HG02852 (cell line): Measurements from ENCODE around the gene NUCB1.
A peak's percentile ranks its signal among the peaks of the same experiment; 100 is the strongest.

ENCODE experiments used
- ATAC-seq: cut with Tn5 transposase; IDR thresholded peaks from one replicate; pipeline ENCODE4 v1.9.1; 2021; ENCODE audit warnings: mild to moderate bottlenecking, moderate library complexity; ENCODE audit not compliant: unreplicated experiment

The NUCB1 gene

GRCh38 chr19:48961673-48962028 lies 61.5 kb downstream of the NUCB1 start:
- ATAC-seq, result no peak

- peak; percentile 35 for ATAC-seq
Measured at GRCh38 chr19:48962029-48962848, 62.1 kb downstream of the NUCB1 start.

DNA sequence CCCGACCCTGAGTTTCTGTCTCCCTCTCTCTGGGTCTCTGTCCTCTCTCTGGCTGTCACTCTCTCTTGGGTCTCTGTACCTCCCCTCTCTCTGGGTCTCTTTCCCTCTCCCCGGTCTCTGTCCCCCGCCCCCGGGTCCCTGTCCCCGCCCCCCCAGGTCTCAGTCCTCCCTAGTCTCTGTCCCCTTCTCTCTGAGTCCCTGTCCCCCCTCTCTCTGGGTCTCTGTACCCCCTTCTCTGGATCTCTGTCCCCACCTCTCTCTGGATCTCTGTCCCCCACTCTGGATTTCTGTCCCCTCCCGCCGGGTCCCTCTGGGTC lies 62.7 kb downstream of the NUCB1 start:
- ATAC-seq, result no peak

DNA sequence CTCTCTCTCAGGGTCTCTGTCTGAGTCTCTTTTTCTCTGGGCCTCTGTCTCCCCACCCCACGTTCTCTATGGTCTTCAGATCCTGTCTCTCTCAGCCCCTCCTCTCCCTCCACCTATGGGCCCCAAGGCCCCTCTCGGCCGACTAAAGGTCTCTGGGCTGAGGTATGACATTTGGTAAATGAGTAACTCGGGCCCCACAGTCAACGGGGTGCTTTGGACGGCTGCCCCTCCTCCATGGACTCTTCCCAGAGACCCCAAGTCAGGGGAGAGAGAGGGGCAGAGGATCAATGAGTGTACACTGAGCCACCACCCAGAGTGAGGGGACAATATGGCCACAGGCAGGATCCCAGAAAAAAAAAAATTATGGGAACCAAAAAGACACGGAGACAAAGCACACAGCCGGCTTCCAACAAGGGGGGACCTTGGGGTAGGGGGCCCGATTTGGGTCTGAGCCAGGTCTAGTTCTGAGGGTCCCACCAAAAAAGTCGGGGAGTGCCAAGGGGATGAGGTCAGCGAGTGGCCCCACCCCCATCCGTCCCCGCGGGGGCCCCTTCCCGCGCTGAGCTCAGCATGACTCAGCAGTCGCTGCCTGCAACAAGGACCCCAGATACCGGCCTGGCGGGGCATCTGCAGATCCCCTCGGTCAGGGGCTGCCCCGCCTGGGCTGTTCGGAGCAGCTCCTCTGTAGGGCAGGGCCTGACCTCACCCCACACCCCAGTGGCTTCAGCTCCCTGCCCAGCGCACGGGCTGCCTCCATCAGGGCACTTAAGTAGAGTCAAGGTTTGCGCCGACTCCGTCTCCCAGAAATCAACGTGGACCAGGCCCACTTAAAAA lies 63.5 kb downstream of the NUCB1 start:
- ATAC-seq, result no peak

DNA sequence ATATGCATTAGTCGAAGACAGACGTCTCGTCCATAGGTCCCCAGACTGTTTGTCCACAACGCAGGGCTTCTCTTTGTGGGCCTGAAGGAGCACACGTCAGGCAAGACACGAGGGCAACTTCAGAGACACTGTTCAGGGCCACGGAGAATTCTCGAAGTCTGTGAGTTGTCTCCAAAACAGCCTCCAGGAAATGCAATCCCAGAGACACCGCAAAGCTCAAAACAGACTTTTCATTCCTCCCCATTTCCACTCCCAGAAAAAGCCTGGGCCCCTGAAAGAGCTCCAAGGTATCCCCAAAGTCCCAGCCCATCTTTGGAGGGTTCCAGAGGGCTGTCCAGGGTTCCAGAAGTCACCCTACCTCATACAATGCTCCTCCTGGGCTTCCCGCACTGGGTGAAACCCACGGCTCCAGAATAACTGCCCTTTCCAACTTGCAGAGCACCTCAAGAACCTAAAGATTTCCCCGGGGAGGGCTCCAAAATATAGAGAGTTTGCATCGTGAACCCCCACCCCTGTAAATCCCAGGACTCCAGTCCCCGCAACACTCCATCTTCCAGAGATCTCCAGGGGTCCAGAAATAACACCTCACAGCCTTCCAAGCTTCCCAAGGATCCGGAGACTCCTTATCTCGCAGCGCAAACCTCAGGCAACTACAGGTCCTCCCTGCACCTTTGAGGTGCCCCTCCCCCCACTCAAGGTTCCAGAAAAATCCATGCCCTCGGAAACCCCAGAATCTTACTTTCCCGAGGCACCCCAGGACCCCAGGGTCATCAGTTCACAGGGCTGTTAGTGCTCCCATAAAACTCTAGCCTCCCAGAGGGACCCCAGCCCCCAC lies 64.3 kb downstream of the NUCB1 start:
- ATAC-seq, result no peak

DNA sequence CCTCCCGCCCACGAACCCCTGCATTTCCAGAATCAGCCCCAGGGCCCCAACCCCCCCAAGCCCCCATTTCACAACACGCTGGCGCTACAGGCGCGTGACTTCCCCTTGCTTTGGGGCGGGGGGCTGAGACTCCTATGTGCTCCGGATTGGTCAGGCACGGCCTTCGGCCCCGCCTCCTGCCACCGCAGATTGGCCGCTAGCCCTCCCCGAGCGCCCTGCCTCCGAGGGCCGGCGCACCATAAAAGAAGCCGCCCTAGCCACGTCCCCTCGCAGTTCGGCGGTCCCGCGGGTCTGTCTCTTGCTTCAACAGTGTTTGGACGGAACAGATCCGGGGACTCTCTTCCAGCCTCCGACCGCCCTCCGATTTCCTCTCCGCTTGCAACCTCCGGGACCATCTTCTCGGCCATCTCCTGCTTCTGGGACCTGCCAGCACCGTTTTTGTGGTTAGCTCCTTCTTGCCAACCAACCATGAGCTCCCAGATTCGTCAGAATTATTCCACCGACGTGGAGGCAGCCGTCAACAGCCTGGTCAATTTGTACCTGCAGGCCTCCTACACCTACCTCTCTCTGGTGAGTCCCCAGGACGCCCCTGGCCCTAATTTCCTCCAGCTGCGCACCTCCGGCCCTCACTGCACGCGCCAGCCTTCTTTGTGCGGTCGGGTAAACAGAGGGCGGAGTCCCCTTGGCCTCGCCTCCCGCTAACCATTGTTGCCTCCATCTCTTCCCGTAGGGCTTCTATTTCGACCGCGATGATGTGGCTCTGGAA lies 65.1 kb downstream of the NUCB1 start, which contains the start of gene FTL:
FTL (plus strand) TSS at position 270 of the 766 bp plus-strand sequence; CDS start at position 469, 199 bp downstream.
- ATAC-seq, result peak; percentile 54

- peak; percentile 27 for ATAC-seq
Measured at GRCh38 chr19:48965806-48966540, 65.9 kb downstream of the NUCB1 start.

DNA sequence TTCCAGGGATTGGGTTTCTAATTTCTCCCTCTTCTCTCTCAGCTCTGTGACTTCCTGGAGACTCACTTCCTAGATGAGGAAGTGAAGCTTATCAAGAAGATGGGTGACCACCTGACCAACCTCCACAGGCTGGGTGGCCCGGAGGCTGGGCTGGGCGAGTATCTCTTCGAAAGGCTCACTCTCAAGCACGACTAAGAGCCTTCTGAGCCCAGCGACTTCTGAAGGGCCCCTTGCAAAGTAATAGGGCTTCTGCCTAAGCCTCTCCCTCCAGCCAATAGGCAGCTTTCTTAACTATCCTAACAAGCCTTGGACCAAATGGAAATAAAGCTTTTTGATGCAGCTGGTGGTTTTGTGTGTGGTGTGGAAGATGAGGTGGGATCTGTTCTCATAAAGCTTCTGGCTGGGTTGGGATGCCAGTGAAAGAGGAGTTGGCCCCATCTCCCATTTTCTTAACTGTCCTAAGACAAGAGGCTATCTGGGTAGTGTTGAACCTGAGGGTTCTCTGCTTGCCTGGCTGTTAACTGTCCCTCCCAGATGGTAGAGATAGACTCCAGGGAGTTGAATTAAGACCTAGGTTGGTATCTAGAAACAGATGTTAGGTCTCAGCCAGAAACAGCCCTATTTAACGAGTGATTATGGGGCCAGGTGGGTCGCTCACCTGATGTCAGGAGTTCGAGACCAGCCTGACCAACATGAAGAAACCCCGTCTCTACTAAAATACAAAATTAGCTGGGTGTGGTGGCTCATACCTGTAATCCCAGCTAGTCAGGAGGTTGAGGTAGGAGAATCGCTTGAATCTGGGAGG lies 66.6 kb downstream of the NUCB1 start:
- ATAC-seq, result no peak

DNA sequence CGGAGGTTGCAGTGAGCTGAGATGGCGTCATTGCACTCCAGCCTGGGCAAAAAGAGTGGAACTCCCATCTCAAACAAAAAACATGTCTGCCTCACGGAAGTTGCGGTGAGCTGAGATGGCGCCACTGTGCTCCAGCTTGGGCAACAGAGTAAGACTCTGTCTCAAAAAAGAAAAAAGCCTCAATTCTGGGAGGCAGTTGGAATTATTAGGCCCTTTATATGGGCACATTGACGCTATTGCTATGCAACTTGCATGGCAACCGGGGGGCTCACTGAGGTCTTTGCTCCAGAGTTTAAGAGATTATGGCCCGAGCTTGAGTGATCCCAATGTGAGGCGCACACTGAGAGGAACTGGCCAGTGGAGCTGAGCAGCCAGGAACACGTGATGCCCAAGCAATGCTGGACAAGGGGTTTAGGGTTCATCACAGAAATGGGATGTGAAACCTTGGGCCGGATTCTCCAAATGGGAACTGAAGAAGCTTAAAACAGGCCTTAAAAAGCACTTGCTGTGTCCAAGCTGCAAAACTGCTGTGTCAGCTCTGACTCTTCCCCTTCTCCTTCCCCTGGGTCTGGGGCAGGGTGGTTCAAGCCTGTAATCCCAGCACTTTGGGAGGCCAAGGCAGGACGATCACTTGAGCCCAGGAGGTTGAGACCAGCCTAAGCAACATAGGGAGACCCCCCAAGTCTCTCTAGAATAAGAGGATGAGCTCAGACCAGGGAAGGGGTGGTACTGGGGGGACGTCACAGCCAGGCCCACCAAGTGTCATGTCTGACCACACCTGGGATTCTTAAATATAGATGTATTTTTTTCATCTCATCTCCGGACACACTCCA lies 67.5 kb downstream of the NUCB1 start:
- no peak for ATAC-seq

DNA sequence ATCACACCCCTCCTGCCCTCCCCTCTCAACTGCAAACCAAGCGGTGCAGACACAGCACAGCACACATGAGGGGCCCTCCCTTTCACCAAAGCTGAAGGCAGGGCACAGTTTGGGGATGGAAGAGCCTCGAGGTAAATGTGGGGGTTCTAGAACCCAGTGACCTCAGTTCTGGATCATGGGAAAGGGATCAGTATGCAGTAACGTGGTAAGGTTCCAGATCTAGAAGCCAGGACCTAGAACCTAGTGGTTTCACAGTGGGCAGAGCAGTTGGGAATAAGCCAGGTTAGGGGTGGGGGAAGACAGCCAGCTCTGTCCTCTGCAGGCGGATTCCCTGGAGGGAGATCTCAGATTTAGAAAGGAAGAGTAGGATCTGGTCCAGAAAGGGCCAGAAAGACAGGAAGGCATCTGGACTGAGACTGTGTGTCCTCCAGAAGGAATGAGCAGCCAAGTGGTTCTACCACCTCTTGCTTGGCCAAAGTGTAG lies 68.1 kb downstream of the NUCB1 start:
- no peak for ATAC-seq

DNA sequence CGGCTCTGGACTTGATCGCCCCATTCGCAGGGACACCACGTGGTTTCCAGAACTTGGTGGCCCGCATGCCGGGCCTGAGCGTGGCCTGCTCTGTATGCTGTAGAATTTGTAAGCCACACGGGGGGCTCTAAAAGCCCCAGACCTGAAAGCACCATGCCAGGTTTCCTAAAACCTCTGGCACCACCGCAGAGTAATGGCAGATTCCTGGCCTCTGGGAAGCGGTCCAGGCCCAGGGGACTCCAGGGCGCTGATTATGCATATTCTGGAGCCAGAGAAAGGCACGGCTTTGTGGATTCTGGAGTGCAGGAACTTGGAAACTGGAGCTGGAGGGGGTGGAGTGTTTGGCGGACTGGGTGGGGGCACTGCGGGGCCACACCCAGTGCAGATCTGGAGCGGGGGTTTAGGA lies 68.7 kb downstream of the NUCB1 start:
- no peak for ATAC-seq

DNA sequence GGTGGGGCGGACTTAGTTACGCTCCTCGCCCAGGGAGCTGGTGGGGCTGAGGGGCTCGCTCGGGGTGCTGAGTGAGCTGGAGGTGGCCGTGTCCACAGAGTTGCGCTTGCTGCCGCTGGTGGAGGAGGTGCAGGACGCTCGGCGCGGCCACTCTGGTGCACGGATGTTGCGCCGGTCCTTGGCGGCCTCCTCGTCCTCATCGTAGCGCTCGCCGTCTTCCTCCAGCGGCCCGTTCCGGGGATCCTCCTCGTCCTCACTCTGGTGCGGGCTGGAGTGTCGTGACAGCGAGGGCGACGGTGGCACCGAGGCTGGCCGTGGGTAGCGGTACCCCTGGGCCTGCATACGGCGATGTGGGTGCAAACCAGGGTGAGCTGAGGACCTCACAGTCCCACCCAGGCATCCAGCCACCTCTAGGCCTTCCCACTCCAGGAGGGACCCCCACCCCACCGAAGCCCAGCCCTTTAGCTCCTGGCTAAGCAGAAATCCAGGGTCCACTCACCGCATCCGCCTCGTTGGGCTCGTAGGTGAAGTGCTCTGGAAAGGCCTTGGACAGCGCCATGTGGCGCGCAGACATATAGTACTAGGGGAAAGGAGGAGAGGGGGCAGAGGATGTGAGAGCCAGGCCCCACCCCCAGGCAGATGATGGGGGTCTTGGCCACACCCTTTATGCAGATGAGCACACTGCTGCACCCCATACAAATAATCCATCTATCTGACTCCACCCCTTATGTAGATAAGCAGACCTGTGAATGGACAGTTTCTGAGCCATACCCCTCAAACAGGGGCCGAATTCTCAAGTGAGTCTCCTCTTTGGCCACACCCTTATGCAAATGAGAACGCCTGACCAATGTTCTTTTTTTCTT lies 69.4 kb downstream of the NUCB1 start:
- ATAC-seq, result no peak

GRCh38 chr19:48970139-48970766 lies 70.1 kb downstream of the NUCB1 start:
- ATAC-seq, result no peak

DNA sequence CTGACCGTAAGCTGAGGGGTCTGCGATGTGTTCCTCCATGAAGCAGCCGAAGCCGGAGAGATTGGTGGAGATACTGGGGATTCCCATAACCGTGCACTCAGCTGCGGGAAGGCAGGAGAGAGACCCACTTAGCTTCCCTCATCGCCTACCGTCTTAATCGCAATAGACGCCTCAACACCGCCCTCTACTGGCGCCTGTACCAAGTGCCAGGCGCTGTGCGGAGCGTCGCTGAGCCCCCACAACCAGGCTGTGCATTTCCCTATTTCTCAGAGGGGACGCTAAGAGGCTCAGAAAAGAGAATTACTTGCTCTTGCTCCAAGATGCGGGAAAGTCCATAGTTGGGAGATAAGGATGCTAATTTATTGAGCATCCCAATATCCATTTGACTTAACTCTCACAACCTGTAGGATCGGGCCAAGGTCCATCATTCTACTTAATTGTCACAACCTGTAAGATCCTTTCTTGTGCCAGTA lies 70.8 kb downstream of the NUCB1 start:
- no peak for ATAC-seq
